ENCODE data around the gene BABAM2.

BABAM2 gene

GRCh38 chr2:28343184-28343942 is 452.8 kb downstream of the BABAM2 start:
- ChIA-PET POLR2A (no interaction called here), CTCF (interaction anchor here (0.7 kb wide), 1 partner anchor 496 kb away, joined by 3 read pairs; no protein-coding TSS in a partner anchor)
- Histone ChIP-seq H3K4me1 (ENCODE audit: control insufficient read depth, insufficient read depth, low read length) (no peaks in the 10 kb centered on the region), H3K27ac (ENCODE audit: extremely low read depth, low read depth, low read length) (no peak overlapping the region), H3K9me3 (ENCODE audit: control insufficient read depth, insufficient read depth, low read depth, low read length) (no peaks in the 10 kb centered on the region), H3K4me3 (ENCODE audit: low read depth, low read length) (no peak overlapping the region), H3K36me3 (ENCODE audit: control insufficient read depth in 2 of 2, insufficient read depth in 1 of 2, low read length in 2 of 2) (no peaks in the 10 kb centered on the region)
- TF ChIP-seq BCL6B (tag by site-specific recombination; IDR thresholded peaks at IDR 0.05): no peak
- TF ChIP-seq ZSCAN18 (tag by site-specific recombination; IDR thresholded peaks at IDR 0.05): no peak

- Histone ChIP-seq H3K36me3 (ENCODE audit: control insufficient read depth in 2 of 2, insufficient read depth in 1 of 2, low read length in 2 of 2) (no peaks in the 10 kb centered on the region), H3K4me3 (ENCODE audit: low read depth, low read length) (no peak overlapping the region), H3K27ac (ENCODE audit: extremely low read depth, low read depth, low read length) (no peak overlapping the region), H3K4me1 (ENCODE audit: control insufficient read depth, insufficient read depth, low read length) (no peaks in the 10 kb centered on the region), H3K9me3 (ENCODE audit: control insufficient read depth, insufficient read depth, low read depth, low read length) (no peaks in the 10 kb centered on the region)
- ChIA-PET POLR2A (no interaction called here), CTCF (no interaction called here)
- TF ChIP-seq, protein P1, sequence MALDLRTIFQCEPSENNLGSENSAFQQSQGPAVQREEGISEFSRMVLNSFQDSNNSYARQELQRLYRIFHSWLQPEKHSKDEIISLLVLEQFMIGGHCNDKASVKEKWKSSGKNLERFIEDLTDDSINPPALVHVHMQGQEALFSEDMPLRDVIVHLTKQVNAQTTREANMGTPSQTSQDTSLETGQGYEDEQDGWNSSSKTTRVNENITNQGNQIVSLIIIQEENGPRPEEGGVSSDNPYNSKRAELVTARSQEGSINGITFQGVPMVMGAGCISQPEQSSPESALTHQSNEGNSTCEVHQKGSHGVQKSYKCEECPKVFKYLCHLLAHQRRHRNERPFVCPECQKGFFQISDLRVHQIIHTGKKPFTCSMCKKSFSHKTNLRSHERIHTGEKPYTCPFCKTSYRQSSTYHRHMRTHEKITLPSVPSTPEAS (tag by site-specific recombination; IDR thresholded peaks at IDR 0.05): no peak
- TF ChIP-seq MEIS1 (CRISPR knock-in tag; IDR thresholded peaks at IDR 0.05; ENCODE audit: borderline replicate concordance) (no peak), ZNF518A (tag by site-specific recombination; conservative IDR thresholded peaks at IDR 0.05; ENCODE audit: low read depth) (no peak), ZNF529 (tag by site-specific recombination; IDR thresholded peaks at IDR 0.05; ENCODE audit: insufficient replicate concordance) (no peak), ZNF621 (tag by site-specific recombination; IDR thresholded peaks at IDR 0.05) (no peak), ZBTB21 (tag by site-specific recombination; IDR thresholded peaks at IDR 0.05) (no peak), ZNF837 (tag by site-specific recombination; IDR thresholded peaks at IDR 0.05) (no peak), ZNF530 (tag by site-specific recombination; IDR thresholded peaks at IDR 0.05; ENCODE audit: low read depth) (no peak), ZNF302 (tag by site-specific recombination; IDR thresholded peaks at IDR 0.05; ENCODE audit: low read depth) (no peak), ZNF792 (tag by site-specific recombination; IDR thresholded peaks at IDR 0.05) (no peak), KLF9 (tag by site-specific recombination; IDR thresholded peaks at IDR 0.05; ENCODE audit: low read depth) (no peak), ZNF701 (tag by site-specific recombination; IDR thresholded peaks at IDR 0.05) (no peak), ZNF449 (tag by site-specific recombination; IDR thresholded peaks at IDR 0.05) (no peak), ZNF2 (tag by site-specific recombination; IDR thresholded peaks at IDR 0.05) (no peak)
- TF ChIP-seq, protein P2, sequence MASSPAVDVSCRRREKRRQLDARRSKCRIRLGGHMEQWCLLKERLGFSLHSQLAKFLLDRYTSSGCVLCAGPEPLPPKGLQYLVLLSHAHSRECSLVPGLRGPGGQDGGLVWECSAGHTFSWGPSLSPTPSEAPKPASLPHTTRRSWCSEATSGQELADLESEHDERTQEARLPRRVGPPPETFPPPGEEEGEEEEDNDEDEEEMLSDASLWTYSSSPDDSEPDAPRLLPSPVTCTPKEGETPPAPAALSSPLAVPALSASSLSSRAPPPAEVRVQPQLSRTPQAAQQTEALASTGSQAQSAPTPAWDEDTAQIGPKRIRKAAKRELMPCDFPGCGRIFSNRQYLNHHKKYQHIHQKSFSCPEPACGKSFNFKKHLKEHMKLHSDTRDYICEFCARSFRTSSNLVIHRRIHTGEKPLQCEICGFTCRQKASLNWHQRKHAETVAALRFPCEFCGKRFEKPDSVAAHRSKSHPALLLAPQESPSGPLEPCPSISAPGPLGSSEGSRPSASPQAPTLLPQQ (tag by site-specific recombination; IDR thresholded peaks at IDR 0.05): no peak
These were observed 453.6 kb downstream of the BABAM2 start for GRCh38 chr2:28343971-28344715.
